H1 (cell line): ENCODE data around the gene AP3D1. TPM values are rescaled to one million over a fixed set of nuclear protein-coding genes. Genes with fewer than 3 reads are reported as not detected.

Experiments
- CTCF ChIA-PET: fragments of 300-600 bp; sonication (Branson Sonifier 250); formaldehyde crosslinking; loops from one replicate; lab custom pipeline; 2021; ENCODE audit not compliant: partially characterized antibody; lab: Charles Lee
- POLR2A ChIA-PET: fragments of 300-600 bp; sonication (Branson Sonifier 250); formaldehyde crosslinking; loops from one replicate; lab custom pipeline; 2021; ENCODE audit warnings: inconsistent platforms; ENCODE audit not compliant: partially characterized antibody; lab: Charles Lee
- DNase-seq, 2 experiments: peaks; one replicate each; pipeline versions ENCODE4 v3.0.0 to v3.0.0-alpha.2; 2010 to 2022; ENCODE audit warnings: low spot score in 2 of 2, low read depth in 1 of 2, mixed read lengths in 1 of 2
- FAIRE-seq: peaks from 2 replicates; lab custom pipeline; 2011; peaks lifted over from hg19 to GRCh38; lab: Jason Lieb, UNC
- H2AFZ ChIP-seq: 2 replicates; pipeline ENCODE4 v1.8.1; 2012; ENCODE audit warnings: low read length, inconsistent platforms
- H2AK5ac ChIP-seq: 2 replicates; pipeline ENCODE4 v1.6.1; 2013; ENCODE audit warnings: low read depth, low read length
- H2BK120ac ChIP-seq: replicated peaks from 2 replicates; pipeline ENCODE3; 2013; ENCODE audit warnings: low read depth, low read length, inconsistent platforms
- H2BK12ac ChIP-seq: 2 replicates; pipeline ENCODE4 v1.6.1; 2013; ENCODE audit warnings: low read depth, low read length
- H2BK15ac ChIP-seq: 2 replicates; pipeline ENCODE4 v1.6.1; 2013; ENCODE audit warnings: low read length
- H2BK20ac ChIP-seq: 2 replicates; pipeline ENCODE4 v1.6.1; 2013; ENCODE audit warnings: low read length
- H2BK5ac ChIP-seq: 2 replicates; pipeline ENCODE4 v1.6.1; 2013; ENCODE audit warnings: low read depth, low read length
- H3K14ac ChIP-seq: 2 replicates; pipeline ENCODE4 v1.6.1; 2013; ENCODE audit warnings: inconsistent platforms; ENCODE audit not compliant: insufficient read length
- H3K18ac ChIP-seq: 2 replicates; pipeline ENCODE4 v1.6.1; 2013; ENCODE audit warnings: low read length; ENCODE audit errors: extremely low read depth
- H3K23ac ChIP-seq: 2 replicates; pipeline ENCODE4 v1.6.1; 2013; ENCODE audit warnings: inconsistent platforms; ENCODE audit not compliant: insufficient read length
- H3K23me2 ChIP-seq: 2 replicates; pipeline ENCODE4 v1.6.1; 2013; ENCODE audit warnings: low read depth, low read length
- H3K27ac ChIP-seq: 2 replicates; pipeline ENCODE4 v1.6.1; 2011; ENCODE audit warnings: low read depth, low read length, inconsistent platforms
- H3K27me3 ChIP-seq, 4 experiments: replicated peaks in 1 of 4; 1 replicate in 1 of 4; 2 replicates in 3 of 4; pipeline versions ENCODE4 v1.6.1 to v1.8.1; 2011 to 2013; ENCODE audit warnings: low read length in 3 of 4, mild to moderate bottlenecking in 3 of 4, inconsistent platforms in 2 of 4, mixed read lengths in 2 of 4, moderate library complexity in 1 of 4; ENCODE audit not compliant: control insufficient read depth in 3 of 4, insufficient read depth in 3 of 4; ENCODE audit errors: extremely low read depth in 1 of 4
- H3K36me3 ChIP-seq, 4 experiments: 2 replicates each; pipeline versions ENCODE4 v1.6.1 to v1.8.1; 2011 to 2013; ENCODE audit warnings: mild to moderate bottlenecking in 4 of 4, low read length in 3 of 4, moderate library complexity in 2 of 4, control low read depth in 1 of 4, inconsistent platforms in 1 of 4; ENCODE audit not compliant: insufficient read depth in 4 of 4, control insufficient read depth in 2 of 4
- H3K4ac ChIP-seq: replicated peaks from 2 replicates; pipeline ENCODE3; 2013; ENCODE audit warnings: low read length, low read depth, mixed read lengths, inconsistent platforms; ENCODE audit not compliant: insufficient read length
- H3K4me1 ChIP-seq, 4 experiments: replicated peaks in 1 of 4; 1 replicate in 1 of 4; 2 replicates in 3 of 4; pipeline versions ENCODE4 v1.6.1 to v1.8.1; 2011 to 2013; ENCODE audit warnings: low read length in 3 of 4, inconsistent platforms in 2 of 4, mixed read lengths in 1 of 4; ENCODE audit not compliant: insufficient read depth in 4 of 4, control insufficient read depth in 3 of 4
- H3K4me2 ChIP-seq, 2 experiments: 2 replicates each; pipeline versions ENCODE4 v1.6.1 to v1.8.1; 2011 to 2013; ENCODE audit warnings: low read depth in 2 of 2, low read length in 2 of 2, control low read depth in 1 of 2, inconsistent platforms in 1 of 2, mild to moderate bottlenecking in 1 of 2; ENCODE audit not compliant: insufficient read depth in 1 of 2
- H3K4me3 ChIP-seq, 4 experiments: fragments of 200-600, 300-600 bp in 1 of 4; sonication (generic), shearing (Covaris generic), sonication (Bioruptor Twin) in 1 of 4; 2 replicates each; pipeline versions ENCODE4 v1.5.1 to v1.8.1; 2011 to 2016; ENCODE audit warnings: low read length in 4 of 4, low read depth in 3 of 4, control low read depth in 2 of 4, inconsistent platforms in 2 of 4, mild to moderate bottlenecking in 2 of 4, mixed read lengths in 1 of 4, moderate library complexity in 1 of 4; ENCODE audit not compliant: insufficient read depth in 2 of 4; ENCODE audit errors: extremely low read depth in 1 of 4
- H3K56ac ChIP-seq: replicated peaks from 2 replicates; pipeline ENCODE3; 2013; ENCODE audit warnings: low read depth, mild to moderate bottlenecking, mixed read lengths, low read length, inconsistent platforms; ENCODE audit not compliant: insufficient read length
- H3K79me1 ChIP-seq: 2 replicates; pipeline ENCODE4 v1.6.1; 2013; ENCODE audit warnings: low read depth, low read length, control low read depth
- H3K79me2 ChIP-seq, 2 experiments: 2 replicates each; pipeline versions ENCODE4 v1.6.1 to v1.8.1; 2012 to 2013; ENCODE audit warnings: low read length in 2 of 2, mild to moderate bottlenecking in 2 of 2, inconsistent platforms in 1 of 2; ENCODE audit not compliant: insufficient read depth in 2 of 2, control insufficient read depth in 1 of 2
- H3K9ac ChIP-seq, 4 experiments: replicated peaks in 1 of 4; 1 replicate in 1 of 4; 2 replicates in 3 of 4; pipeline versions ENCODE4 v1.6.1 to v1.8.1; 2011 to 2013; ENCODE audit warnings: low read depth in 3 of 4, low read length in 3 of 4, control low read depth in 2 of 4, mild to moderate bottlenecking in 2 of 4, moderate library complexity in 2 of 4, inconsistent platforms in 1 of 4; ENCODE audit errors: extremely low read depth in 1 of 4
- H3K9me3 ChIP-seq, 2 experiments: 2 replicates each; pipeline versions ENCODE4 v1.6.1 to v1.8.1; 2012 to 2013; ENCODE audit warnings: mild to moderate bottlenecking in 2 of 2, moderate library complexity in 2 of 2, control low read depth in 1 of 2, inconsistent platforms in 1 of 2, low read depth in 1 of 2, low read length in 1 of 2, mixed read lengths in 1 of 2; ENCODE audit not compliant: insufficient read depth in 2 of 2
- H4K20me1 ChIP-seq, 2 experiments: replicated peaks in 1 of 2; 2 replicates each; pipeline versions ENCODE3 to v1.8.1; 2011 to 2013; ENCODE audit warnings: inconsistent platforms in 2 of 2, low read length in 2 of 2, mild to moderate bottlenecking in 1 of 2; ENCODE audit not compliant: insufficient read depth in 2 of 2, control insufficient read depth in 1 of 2
- H4K5ac ChIP-seq: 2 replicates; pipeline ENCODE4 v1.6.1; 2013; ENCODE audit warnings: low read length, low read depth, mixed read lengths, inconsistent platforms; ENCODE audit not compliant: insufficient read length
- H4K8ac ChIP-seq: 2 replicates; pipeline ENCODE4 v1.8.0; 2013; ENCODE audit warnings: mild to moderate bottlenecking, moderate library complexity, low read length, inconsistent platforms; ENCODE audit not compliant: insufficient read depth; ENCODE audit errors: extremely low read depth
- H4K91ac ChIP-seq: replicated peaks from 2 replicates; pipeline ENCODE3; 2013; ENCODE audit warnings: low read length, mixed read lengths, inconsistent platforms; ENCODE audit not compliant: insufficient read length
- CHD1 ChIP-seq: IDR thresholded peaks from 2 replicates; pipeline ENCODE4 v1.6.1; 2012; ENCODE audit warnings: low read depth, low read length, improper control_type of control experiment
- EGR1 ChIP-seq: IDR thresholded peaks from 2 replicates; pipeline ENCODE4 v1.6.1; 2011; ENCODE audit warnings: low read depth, low read length, borderline replicate concordance
- EP300 ChIP-seq, 2 experiments: IDR thresholded peaks; 1 replicate in 1 of 2; 2 replicates in 1 of 2; pipeline ENCODE4 v1.6.1; 2011 to 2012; ENCODE audit warnings: low read depth in 2 of 2, low read length in 2 of 2, mild to moderate bottlenecking in 2 of 2, borderline replicate concordance in 1 of 2, inconsistent platforms in 1 of 2, moderate library complexity in 1 of 2
- NRF1 ChIP-seq: IDR thresholded peaks from 2 replicates; pipeline ENCODE4 v1.6.1; 2011; ENCODE audit warnings: mild to moderate bottlenecking, low read depth, low read length, improper control_type of control experiment
- POLR2A ChIP-seq, 2 experiments: IDR thresholded peaks; 1 replicate in 1 of 2; 2 replicates in 1 of 2; pipeline ENCODE4 v1.6.1; 2011; ENCODE audit warnings: low read depth in 2 of 2, low read length in 2 of 2, mild to moderate bottlenecking in 2 of 2; ENCODE audit errors: control extremely low read depth in 1 of 2
- RBBP5 ChIP-seq: IDR thresholded peaks from 2 replicates; pipeline ENCODE4 v1.7.1; 2012; ENCODE audit warnings: low read depth, mild to moderate bottlenecking, inconsistent platforms, low read length, moderate library complexity, borderline replicate concordance
- SIX5 ChIP-seq: IDR thresholded peaks from 2 replicates; pipeline ENCODE4 v1.6.1; 2011; ENCODE audit warnings: mild to moderate bottlenecking, low read depth, low read length
- SP1 ChIP-seq: IDR thresholded peaks from 2 replicates; pipeline ENCODE4 v1.6.1; 2011; ENCODE audit warnings: low read depth, low read length
- SRF ChIP-seq: IDR thresholded peaks from 2 replicates; pipeline ENCODE4 v1.6.1; 2011; ENCODE audit warnings: mild to moderate bottlenecking, low read depth, low read length, moderate library complexity
- TBP ChIP-seq: IDR thresholded peaks from 2 replicates; pipeline ENCODE4 v1.6.1; 2011; ENCODE audit warnings: low read depth, low read length, improper control_type of control experiment
- YY1 ChIP-seq: IDR thresholded peaks from 2 replicates; pipeline ENCODE4 v1.6.1; 2011; ENCODE audit warnings: low read depth, mild to moderate bottlenecking, low read length
- WGBS, 2 experiments: shearing (Covaris generic) in 1 of 2; methylation state at CpG; one replicate each; pipeline versions ENCODE4 v1.1.6 to v1.1.7; 2013 to 2015; ENCODE audit warnings: low lambda C conversion rate in 2 of 2, mixed read lengths in 2 of 2, inconsistent platforms in 1 of 2, low coverage in 1 of 2, missing lambda C conversion rate in 1 of 2; ENCODE audit not compliant: insufficient replicate concordance in 2 of 2, insufficient coverage in 1 of 2, insufficient read length in 1 of 2; ENCODE audit errors: extremely low coverage in 1 of 2, missing lambda C conversion rate in 1 of 2; 5-methylcytosine and 5-hydroxymethylcytosine counted together
- polyA plus RNA-seq, 7 experiments: library from polyadenylated mRNA; depleted of rRNA in 3 of 7; stranded (reverse) in 5 of 7; unstranded in 2 of 7; fragments of >200 nt in 5 of 7; fragments of 200-250 nt in 2 of 7; gene quantifications; 1 replicate in 5 of 7; 2 replicates in 1 of 7; 4 replicates in 1 of 7; pipeline versions ENCODE4 v1.2.1 to v1.2.3, GENCODE V29; 2011 to 2013; ENCODE audit warnings: missing spikeins in 2 of 7, mixed read lengths in 2 of 7
- total RNA-seq: library from RNA; stranded (reverse); fragmentation: NEBNext Ultra II Directional; extraction: Animal tissue kit (Norgen Biotek cat#: 25700); gene quantifications from 2 replicates; pipeline ENCODE4 v1.2.1, GENCODE V29; 2021

The AP3D1 gene
- total and polyA plus RNA-seq, 2 of the 8 experiments (the other 6 are each of a cell fraction or from before 2014, with no cell fraction given), result 161 to 174 TPM

DNA sequence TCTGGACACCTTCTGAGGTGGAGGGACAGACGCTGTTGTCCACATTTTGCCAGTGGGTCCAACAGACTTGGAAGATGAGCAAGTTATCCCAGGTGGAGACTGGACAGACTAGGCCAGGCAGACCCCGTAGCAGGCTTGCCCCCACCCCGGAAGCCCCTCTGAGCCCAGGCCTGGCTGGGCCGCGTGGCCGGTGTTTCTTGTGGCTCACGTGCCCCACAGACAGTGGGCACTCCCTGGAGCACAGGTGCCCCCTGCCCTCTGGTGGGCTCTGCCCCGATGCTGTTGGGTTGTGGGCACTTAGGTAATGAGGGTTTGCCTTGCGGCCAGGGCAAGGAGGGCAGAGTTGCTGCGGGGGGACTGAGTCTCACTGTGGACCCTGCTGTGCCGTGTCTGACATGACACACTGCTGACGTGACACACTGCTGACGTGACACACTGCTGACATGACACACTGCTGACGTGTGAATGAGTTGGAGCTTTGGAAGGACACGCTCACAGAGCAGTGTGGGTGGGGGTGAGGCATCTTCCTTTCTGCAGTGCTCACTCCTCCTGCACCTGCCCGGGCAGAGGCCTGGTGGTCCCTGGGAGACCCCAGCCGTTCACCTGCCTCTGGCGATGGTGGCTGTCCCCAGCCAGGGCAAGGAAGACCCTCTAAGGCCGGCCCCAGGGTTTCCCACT is 37.5 kb upstream of the AP3D1 start:
- CTCF ChIA-PET, result interaction anchor here (2.2 kb wide), 1 partner anchor 10 kb away, joined by 18 read pairs; no protein-coding TSS in a partner anchor
- H3K27ac ChIP-seq, result no peak overlapping the region
- no peak overlapping the region for H3K14ac ChIP-seq
- peaks cover 0 to 14% of the 10 kb centered on the region in 2 experiments; a peak in 1 of 4 replicates for H3K79me2 ChIP-seq
- TF ChIP-seq SP1 (no peak), YY1 (no peak), EGR1 (no peak), CHD1 (no peak), SRF (no peak), NRF1 (no peak), POLR2A (IDR thresholded peaks at IDR 0.05; ENCODE audit: control extremely low read depth in 1 of 2, low read depth in 2 of 2, low read length in 2 of 2) (no peak), RBBP5 (no peak), TBP (no peak), EP300 (IDR thresholded peaks at IDR 0.05; ENCODE audit: borderline replicate concordance in 1 of 2, low read depth in 2 of 2, low read length in 2 of 2) (no peak), SIX5 (no peak)
- no peak overlapping the region for H2BK20ac ChIP-seq
- H3K79me1 ChIP-seq, result peaks cover 26% of the 10 kb centered on the region
- POLR2A ChIA-PET, result no interaction called here
- 93% methylated on average over 16 of the region's 19 CpGs; no CpG with 5 or more reads in 1 of the 2 experiments for WGBS, 2 experiments
- DNase-seq (no peak), FAIRE-seq (no peak)
- no peak overlapping the region for H2AK5ac ChIP-seq
- H2BK12ac ChIP-seq, result no peak overlapping the region
- H3K9ac ChIP-seq, result no peak overlapping the region
- no peak overlapping the region for H2BK15ac ChIP-seq
- no peak overlapping the region for H2BK120ac ChIP-seq
- H3K4me2 ChIP-seq, result no peak overlapping the region
- no peaks in the 10 kb centered on the region for H3K4me1 ChIP-seq
- peak overlapping the region; percentile 52; the same call in 1 of the 2 replicates for H2BK5ac ChIP-seq
- no peak overlapping the region for H4K91ac ChIP-seq
- H4K20me1 ChIP-seq, result peaks cover 2 to 33% of the 10 kb centered on the region in 2 experiments
- H3K9me3 ChIP-seq, result no peaks in the 10 kb centered on the region
- no peaks in the 10 kb centered on the region for H3K27me3 ChIP-seq
- no peak overlapping the region for H3K4me3 ChIP-seq
- H3K36me3 ChIP-seq, result peaks cover 6 to 31% (median 18%) of the 10 kb centered on the region in 4 experiments; a peak in 7 of 8 replicates
- no peaks in the 10 kb centered on the region for H3K23me2 ChIP-seq
- H3K23ac ChIP-seq, result no peak overlapping the region
- no peak overlapping the region for H2AFZ ChIP-seq
- no peak overlapping the region for H3K18ac ChIP-seq
- no peak overlapping the region for H4K5ac ChIP-seq
- H3K4ac ChIP-seq, result no peak overlapping the region
- no peak overlapping the region for H4K8ac ChIP-seq
- H3K56ac ChIP-seq, result no peak overlapping the region
